Measurements from ENCODE around the gene MMP28.

DNA sequence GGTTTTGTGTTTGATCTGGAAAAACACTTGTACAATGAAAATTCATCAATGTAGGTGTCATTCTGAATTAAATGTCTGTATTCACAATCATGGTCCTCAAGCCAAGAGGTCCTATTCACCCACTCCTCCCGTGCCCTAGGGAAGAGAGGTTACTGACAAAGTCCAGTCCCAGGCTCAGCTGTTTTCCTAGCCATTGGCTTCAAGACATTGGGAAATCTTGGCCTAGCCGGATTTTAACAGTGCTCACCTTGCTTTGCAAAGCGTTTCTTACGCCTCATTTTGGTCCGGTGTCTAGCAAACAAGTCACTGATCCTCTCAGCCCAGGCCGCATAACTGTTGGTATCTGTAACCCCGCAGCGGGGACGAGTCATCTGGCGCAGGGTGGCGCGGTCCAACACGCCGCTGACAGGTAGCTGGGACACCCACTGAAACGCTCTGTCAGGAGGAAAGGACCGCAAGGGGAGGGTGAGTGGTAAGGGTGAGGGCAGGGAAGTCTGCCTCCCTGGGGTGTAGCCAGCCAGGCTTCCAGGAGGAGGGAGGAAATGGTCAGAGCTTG lies 16.7 kb downstream of the MMP28 start:
- no peak for TF ChIP-seq CTCF (IDR thresholded peaks at IDR 0.05)
- TF ChIP-seq POLR2A (IDR thresholded peaks at IDR 0.05), result no peak

All from lower leg skin (tissue), 3 donors.